HepG2 (cell line): Measurements from ENCODE around the gene SYNE3. TPM values are rescaled to one million over a fixed set of nuclear protein-coding genes. Genes with fewer than 3 reads are reported as not detected.

Source experiments
- ATAC-seq: fragments of 200-7000 bp; cut with Tn5 transposase; 3 replicates; pipeline ENCODE4 v1.9.1; 2020; ENCODE audit warnings: mild to moderate bottlenecking, moderate library complexity
- BruUV-seq: library from RNA; stranded (reverse); fragments of 400-500 nt; replicated peaks from 2 replicates; lab custom pipeline; 2021; lab: Mats Ljungman, UMichigan
- CTCF ChIA-PET: fragments of 300-600 bp; formaldehyde crosslinking; extraction: SDS; loops from one replicate; lab custom pipeline; 2021; ENCODE audit warnings: low total read pairs, inconsistent platforms, low intra/inter-chr PET ratio; lab: Yijun Ruan, JAX
- POLR2A ChIA-PET: fragments of 350-600 bp; sonication (Branson Sonifier 250); formaldehyde crosslinking; loops from one replicate; lab custom pipeline; 2020; ENCODE audit warnings: antibody characterized with exemption, inconsistent platforms; lab: Yijun Ruan, JAX
- DNase-seq: peaks from one replicate; pipeline ENCODE4 v3.0.0-alpha.2; 2015; ENCODE audit warnings: low spot score
- FAIRE-seq: peaks from 3 replicates; lab custom pipeline; 2011; peaks lifted over from hg19 to GRCh38; lab: Jason Lieb, UNC
- H2AFZ ChIP-seq: one replicate; pipeline ENCODE4 v1.6.1; 2011; ENCODE audit warnings: low read length, inconsistent platforms
- H3K27ac ChIP-seq: fragments of 300-600 bp; 3 replicates; pipeline ENCODE4 v1.8.0; 2011; ENCODE audit warnings: mixed run types, mild to moderate bottlenecking, mixed read lengths, low read length, inconsistent platforms; ENCODE audit not compliant: insufficient read depth; ENCODE audit errors: extremely low read length
- H3K27me3 ChIP-seq, 2 experiments: fragments of 200-600 bp in 1 of 2; 2 replicates in 1 of 2; 3 replicates in 1 of 2; pipeline versions ENCODE4 v1.6.0 to v1.8.0; 2011; ENCODE audit warnings: low read length in 2 of 2, mild to moderate bottlenecking in 2 of 2, moderate library complexity in 2 of 2, inconsistent platforms in 1 of 2; ENCODE audit not compliant: insufficient read depth in 2 of 2, control insufficient read depth in 1 of 2
- H3K36me3 ChIP-seq, 2 experiments: fragments of 200-600 bp in 1 of 2; replicated peaks in 1 of 2; 2 replicates in 1 of 2; 3 replicates in 1 of 2; pipeline versions ENCODE4 v1.5.1 to v1.8.0; 2011; ENCODE audit warnings: low read length in 2 of 2, inconsistent platforms in 1 of 2; ENCODE audit not compliant: insufficient read depth in 2 of 2, control insufficient read depth in 1 of 2
- H3K4me1 ChIP-seq: 2 replicates; pipeline ENCODE4 v1.5.1; 2012; ENCODE audit warnings: low read length, inconsistent platforms; ENCODE audit not compliant: insufficient read depth
- H3K4me2 ChIP-seq: 2 replicates; pipeline ENCODE4 v1.6.0; 2011; ENCODE audit warnings: low read depth, low read length, inconsistent platforms
- H3K4me3 ChIP-seq, 3 experiments: fragments of 200-600 bp in 1 of 3; sonication (generic), shearing (Covaris generic) in 1 of 3; replicated peaks in 1 of 3; 2 replicates each; pipeline ENCODE4 v1.5.1; 2011 to 2016; ENCODE audit warnings: low read length in 3 of 3, inconsistent platforms in 2 of 3, low read depth in 2 of 3, mild to moderate bottlenecking in 2 of 3, control low read depth in 1 of 3, mixed read lengths in 1 of 3; ENCODE audit not compliant: insufficient read depth in 1 of 3
- H3K79me2 ChIP-seq: one replicate; pipeline ENCODE4 v1.6.1; 2011; ENCODE audit warnings: low read length, inconsistent platforms; ENCODE audit not compliant: insufficient read depth
- H3K9ac ChIP-seq: 2 replicates; pipeline ENCODE4 v1.6.0; 2011; ENCODE audit warnings: mild to moderate bottlenecking, low read depth, low read length, inconsistent platforms; ENCODE audit not compliant: insufficient read depth
- H3K9me3 ChIP-seq: 2 replicates; pipeline ENCODE4 v1.5.1; 2012; ENCODE audit warnings: mild to moderate bottlenecking, low read length
- H4K20me1 ChIP-seq: 2 replicates; pipeline ENCODE4 v1.6.0; 2011; ENCODE audit warnings: inconsistent platforms, mild to moderate bottlenecking, low read length, moderate library complexity; ENCODE audit not compliant: insufficient read depth
- AHR ChIP-seq: IDR thresholded peaks from 2 replicates; pipeline ENCODE4 v1.6.1; 2018; ENCODE audit warnings: missing genetic modification reagents, missing compliant biosample characterization
- CHCHD3 ChIP-seq: sonication (generic); formaldehyde crosslinking; IDR thresholded peaks from 2 replicates; pipeline ENCODE4 v1.8.0; 2022; ENCODE audit warnings: mild to moderate bottlenecking, missing genetic modification reagents, moderate library complexity
- CREB1 ChIP-seq, 2 experiments: fragments of 450-650 bp in 1 of 2; IDR thresholded peaks; 2 replicates each; pipeline ENCODE4 v1.6.1; 2016 to 2017; ENCODE audit warnings: control low read depth in 1 of 2, mild to moderate bottlenecking in 1 of 2, missing compliant biosample characterization in 1 of 2, missing genetic modification characterization in 1 of 2
- FLYWCH1 ChIP-seq: sonication (generic); formaldehyde crosslinking; IDR thresholded peaks from 2 replicates; pipeline ENCODE4 v1.8.1; 2023; ENCODE audit warnings: mild to moderate bottlenecking, missing genetic modification reagents
- KAT7 ChIP-seq: IDR thresholded peaks from 2 replicates; pipeline ENCODE4 v1.6.1; 2018; ENCODE audit warnings: borderline replicate concordance, missing compliant biosample characterization
- MED1 ChIP-seq: sonication (generic); formaldehyde crosslinking; IDR thresholded peaks from 2 replicates; pipeline ENCODE4 v1.4.0; 2020; ENCODE audit warnings: missing genetic modification reagents
- NR2C2 ChIP-seq: sonication (generic); formaldehyde crosslinking; IDR thresholded peaks from 2 replicates; pipeline ENCODE4 v1.4.0; 2020; ENCODE audit warnings: missing genetic modification reagents, mild to moderate bottlenecking, moderate library complexity, borderline replicate concordance
- PITX1 ChIP-seq: sonication (generic); formaldehyde crosslinking; IDR thresholded peaks from 2 replicates; pipeline ENCODE4 v1.5.1; 2020; ENCODE audit warnings: mild to moderate bottlenecking, missing genetic modification reagents
- POLR2A ChIP-seq, 2 experiments: IDR thresholded peaks; 2 replicates each; pipeline ENCODE4 v1.6.1; 2011; ENCODE audit warnings: low read depth in 2 of 2, low read length in 2 of 2, mild to moderate bottlenecking in 1 of 2, moderate library complexity in 1 of 2; ENCODE audit not compliant: insufficient read depth in 1 of 2
- POLR2AphosphoS5 ChIP-seq: IDR thresholded peaks from 2 replicates; pipeline ENCODE4 v1.6.1; 2012; ENCODE audit warnings: low read depth, low read length
- RFX1 ChIP-seq: fragments of 450-650 bp; IDR thresholded peaks from 2 replicates; pipeline ENCODE4 v1.6.1; 2017
- SALL2 ChIP-seq: sonication (generic); formaldehyde crosslinking; IDR thresholded peaks from 2 replicates; pipeline ENCODE4 v1.8.1; 2023; ENCODE audit warnings: mild to moderate bottlenecking, missing genetic modification reagents, inconsistent platforms
- SPEN ChIP-seq: sonication (generic); formaldehyde crosslinking; IDR thresholded peaks from 2 replicates; pipeline ENCODE4 v1.5.1; 2020; ENCODE audit warnings: low read depth, mild to moderate bottlenecking, missing genetic modification reagents
- XRCC5 ChIP-seq: fragments of 200-400 bp; formaldehyde crosslinking; optimal IDR thresholded peaks from 2 replicates; pipeline ENCODE3; 2017; ENCODE audit warnings: mild to moderate bottlenecking, low read length
- ZBTB7A ChIP-seq: sonication (generic); formaldehyde crosslinking; IDR thresholded peaks from 2 replicates; pipeline ENCODE4 v1.8.0; 2022; ENCODE audit warnings: mild to moderate bottlenecking, missing genetic modification reagents
- ZIK1 ChIP-seq: sonication (generic); formaldehyde crosslinking; IDR thresholded peaks from 2 replicates; pipeline ENCODE4 v1.5.0; 2020; ENCODE audit warnings: mild to moderate bottlenecking, low read depth, missing genetic modification reagents, borderline replicate concordance
- ZNF33B ChIP-seq: sonication (generic); formaldehyde crosslinking; IDR thresholded peaks from 2 replicates; pipeline ENCODE4 v1.5.1; 2020; ENCODE audit warnings: mild to moderate bottlenecking, missing genetic modification reagents
- ZNF569 ChIP-seq: sonication (generic); formaldehyde crosslinking; IDR thresholded peaks from 2 replicates; pipeline ENCODE4 v1.5.0; 2020; ENCODE audit warnings: mild to moderate bottlenecking, missing genetic modification reagents, moderate library complexity, borderline replicate concordance
- ZNF720 ChIP-seq: sonication (generic); formaldehyde crosslinking; IDR thresholded peaks from 2 replicates; pipeline ENCODE4 v1.4.0; 2020; ENCODE audit warnings: missing genetic modification reagents
- ZSCAN29 ChIP-seq: sonication (generic); formaldehyde crosslinking; conservative IDR thresholded peaks from 2 replicates; pipeline ENCODE4 v1.4.0; 2020; ENCODE audit warnings: mild to moderate bottlenecking, missing genetic modification reagents
- WGBS: methylation state at CpG from one replicate; pipeline ENCODE4 v1.1.6; 2017; ENCODE audit warnings: low lambda C conversion rate; 5-methylcytosine and 5-hydroxymethylcytosine counted together
- in situ Hi-C: cut with HindIII; loops from 2 replicates; pipeline ENCODE4 v1.10.0; 2017; ENCODE audit warnings: low pct_unique_long_range_greater_than_20kb; ENCODE audit not compliant: extremely low pct_ligation_motif_present
- intact Hi-C: fragments of 100-400 bp; cut with micrococcal nuclease; formaldehyde crosslinking; loops from one replicate; pipeline ENCODE4 v1.10.0; 2022; ENCODE audit not compliant: unreplicated experiment
- polyA plus RNA-seq, 8 experiments: library from polyadenylated mRNA; depleted of rRNA in 3 of 8; stranded (reverse) in 7 of 8; unstranded in 1 of 8; fragments of >200 nt; fragmentation: Illumina TruSeq in 4 of 8; extraction: Trizol in 4 of 8; gene quantifications; 2 replicates each; pipeline versions ENCODE4 v1.2.1 to v1.2.3, GENCODE V29; 2011 to 2016; ENCODE audit warnings: low read depth in 4 of 8, missing spikeins in 1 of 8, mixed read lengths in 1 of 8; ENCODE audit not compliant: insufficient read depth in 1 of 8
- total RNA-seq, 5 experiments: library from RNA; depleted of rRNA; stranded (reverse); fragments of >200 nt; fragmentation: Illumina TruSeq; extraction: Trizol; gene quantifications; 2 replicates each; pipeline ENCODE4 v1.2.3, GENCODE V29; 2016; ENCODE audit warnings: low read depth in 1 of 5
- TF ChIP-seq, protein P1 (sequence below): sonication (generic); formaldehyde crosslinking; IDR thresholded peaks from 2 replicates; pipeline ENCODE4 v1.4.0; 2020; ENCODE audit warnings: missing genetic modification reagents, borderline replicate concordance
- TF ChIP-seq, protein P2 (sequence below): IDR thresholded peaks from 2 replicates; pipeline ENCODE4 v1.6.1; 2018; ENCODE audit warnings: missing genetic modification reagents
- TF ChIP-seq, protein P3 (sequence below): sonication (generic); formaldehyde crosslinking; IDR thresholded peaks from 2 replicates; pipeline ENCODE4 v1.8.1; 2023; ENCODE audit warnings: mild to moderate bottlenecking, missing genetic modification reagents, borderline replicate concordance
- TF ChIP-seq, protein P4 (sequence below): IDR thresholded peaks from 2 replicates; pipeline ENCODE4 v1.6.1; 2012; ENCODE audit warnings: inconsistent platforms

The SYNE3 gene
- total and polyA plus RNA-seq, 2 of the 13 experiments (the other 11 are each of a cell fraction or from before 2014, with no cell fraction given): 7.8 to 8.0 TPM

DNA sequence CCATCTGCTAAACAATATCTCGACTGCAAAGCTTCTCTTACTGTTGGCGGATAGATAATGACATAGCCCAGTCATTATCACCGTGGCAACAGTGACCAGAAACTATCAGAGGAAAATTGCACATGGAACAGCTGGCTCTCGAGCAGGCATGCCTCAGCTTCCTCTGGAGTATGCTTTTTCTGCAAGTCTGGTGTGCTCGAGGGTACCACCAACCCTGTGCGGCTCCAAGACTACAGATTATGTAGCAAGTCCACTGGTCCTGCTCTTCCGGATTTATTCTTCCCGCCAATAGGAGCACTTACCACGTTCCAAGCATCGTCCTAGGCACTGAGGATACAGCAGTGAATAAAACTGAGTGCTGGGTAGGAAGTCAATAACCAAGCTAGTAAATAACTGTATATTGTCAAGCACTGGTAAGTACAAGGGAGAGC is 17.0 kb upstream of the SYNE3 start:
- intact Hi-C loops (no loop called here), in situ Hi-C loops (loop anchor here (5.0 kb wide), 1 partner anchor 91 kb away; no protein-coding TSS in a partner anchor)
- Histone ChIP-seq H3K27me3 (peaks cover 0 to 2% of the 10 kb centered on the region in 2 experiments; a peak in 1 of 5 replicates), H3K79me2 (peaks cover 90% of the 10 kb centered on the region), H3K36me3 (peaks cover 0 to 5% of the 10 kb centered on the region in 2 experiments; a peak in 1 of 5 replicates), H3K27ac (peak overlapping the region; percentile 87), H3K4me1 (peaks cover 43% of the 10 kb centered on the region), H4K20me1 (peaks cover 9% of the 10 kb centered on the region), H3K4me3 (peak overlapping the region; percentile 84 to 88 (median 88)), H3K9me3 (no peaks in the 10 kb centered on the region), H2AFZ (no peak overlapping the region), H3K9ac (peak overlapping the region; percentile 85), H3K4me2 (peak overlapping the region; percentile 97)
- ChIA-PET POLR2A (interaction anchor here (4.7 to 7.5 kb wide), 4 partner anchors 8 to 81 kb away, joined by 25 to 183 read pairs (median 86); partner anchors contain the start of gene SYNE3), CTCF (no interaction called here)
- 2% methylated on average over 9 of the region's 10 CpGs for WGBS
- DNase-seq (peak; percentile 21), ATAC-seq (no peak), FAIRE-seq (no peak)
- BruUV-seq: no TSS peak
- TF ChIP-seq ZNF569 (CRISPR knock-in tag) (no peak), SPEN (no peak), ZNF720 (CRISPR knock-in tag) (no peak), RFX1 (peak; percentile 64), NR2C2 (CRISPR knock-in tag) (no peak), KAT7 (0 out of 2 replicates have a peak, but pooled peaks have one; percentile 8), FLYWCH1 (no peak), XRCC5 (no peak), AHR (CRISPR knock-in tag) (no peak), SALL2 (no peak), ZBTB7A (no peak), ZSCAN29 (no peak), ZNF33B (CRISPR knock-in tag) (no peak), CREB1 (IDR thresholded peaks at IDR 0.05) (no peak), CREB1 (CRISPR knock-in tag; IDR thresholded peaks at IDR 0.05) (no peak), PITX1 (CRISPR knock-in tag) (no peak), MED1 (CRISPR knock-in tag) (0 out of 2 replicates have a peak, but pooled peaks have one; percentile 19), CHCHD3 (CRISPR knock-in tag) (no peak), ZIK1 (CRISPR knock-in tag) (no peak), POLR2A (IDR thresholded peaks at IDR 0.05; ENCODE audit: insufficient read depth in 1 of 2, low read depth in 2 of 2, low read length in 2 of 2) (peak in 1 of 2 experiments; percentile 17; a peak in 1 of 4 replicates), POLR2AphosphoS5 (no peak)
- TF ChIP-seq, protein P1, sequence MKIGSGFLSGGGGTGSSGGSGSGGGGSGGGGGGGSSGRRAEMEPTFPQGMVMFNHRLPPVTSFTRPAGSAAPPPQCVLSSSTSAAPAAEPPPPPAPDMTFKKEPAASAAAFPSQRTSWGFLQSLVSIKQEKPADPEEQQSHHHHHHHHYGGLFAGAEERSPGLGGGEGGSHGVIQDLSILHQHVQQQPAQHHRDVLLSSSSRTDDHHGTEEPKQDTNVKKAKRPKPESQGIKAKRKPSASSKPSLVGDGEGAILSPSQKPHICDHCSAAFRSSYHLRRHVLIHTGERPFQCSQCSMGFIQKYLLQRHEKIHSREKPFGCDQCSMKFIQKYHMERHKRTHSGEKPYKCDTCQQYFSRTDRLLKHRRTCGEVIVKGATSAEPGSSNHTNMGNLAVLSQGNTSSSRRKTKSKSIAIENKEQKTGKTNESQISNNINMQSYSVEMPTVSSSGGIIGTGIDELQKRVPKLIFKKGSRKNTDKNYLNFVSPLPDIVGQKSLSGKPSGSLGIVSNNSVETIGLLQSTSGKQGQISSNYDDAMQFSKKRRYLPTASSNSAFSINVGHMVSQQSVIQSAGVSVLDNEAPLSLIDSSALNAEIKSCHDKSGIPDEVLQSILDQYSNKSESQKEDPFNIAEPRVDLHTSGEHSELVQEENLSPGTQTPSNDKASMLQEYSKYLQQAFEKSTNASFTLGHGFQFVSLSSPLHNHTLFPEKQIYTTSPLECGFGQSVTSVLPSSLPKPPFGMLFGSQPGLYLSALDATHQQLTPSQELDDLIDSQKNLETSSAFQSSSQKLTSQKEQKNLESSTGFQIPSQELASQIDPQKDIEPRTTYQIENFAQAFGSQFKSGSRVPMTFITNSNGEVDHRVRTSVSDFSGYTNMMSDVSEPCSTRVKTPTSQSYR (CRISPR knock-in tag): no peak
- TF ChIP-seq, protein P2, sequence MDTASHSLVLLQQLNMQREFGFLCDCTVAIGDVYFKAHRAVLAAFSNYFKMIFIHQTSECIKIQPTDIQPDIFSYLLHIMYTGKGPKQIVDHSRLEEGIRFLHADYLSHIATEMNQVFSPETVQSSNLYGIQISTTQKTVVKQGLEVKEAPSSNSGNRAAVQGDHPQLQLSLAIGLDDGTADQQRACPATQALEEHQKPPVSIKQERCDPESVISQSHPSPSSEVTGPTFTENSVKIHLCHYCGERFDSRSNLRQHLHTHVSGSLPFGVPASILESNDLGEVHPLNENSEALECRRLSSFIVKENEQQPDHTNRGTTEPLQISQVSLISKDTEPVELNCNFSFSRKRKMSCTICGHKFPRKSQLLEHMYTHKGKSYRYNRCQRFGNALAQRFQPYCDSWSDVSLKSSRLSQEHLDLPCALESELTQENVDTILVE (CRISPR knock-in tag): no peak
- TF ChIP-seq, protein P3, sequence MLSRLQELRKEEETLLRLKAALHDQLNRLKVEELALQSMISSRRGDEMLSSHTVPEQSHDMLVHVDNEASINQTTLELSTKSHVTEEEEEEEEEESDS (CRISPR knock-in tag): no peak
- TF ChIP-seq, protein P4, sequence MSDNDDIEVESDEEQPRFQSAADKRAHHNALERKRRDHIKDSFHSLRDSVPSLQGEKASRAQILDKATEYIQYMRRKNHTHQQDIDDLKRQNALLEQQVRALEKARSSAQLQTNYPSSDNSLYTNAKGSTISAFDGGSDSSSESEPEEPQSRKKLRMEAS: peak; percentile 72; the same call in 1 of the 2 replicates
